PFSK-1 (cell line): Measurements from ENCODE around the gene KSR2.

Source experiments
- POLR2AphosphoS5 ChIP-seq: IDR thresholded peaks from 2 replicates; pipeline ENCODE4 v1.6.1; 2012; ENCODE audit warnings: low read depth, mild to moderate bottlenecking, control low read depth, low read length, moderate library complexity
- SIN3A ChIP-seq: IDR thresholded peaks from 2 replicates; pipeline ENCODE4 v1.6.1; 2012; ENCODE audit warnings: mild to moderate bottlenecking, low read length, moderate library complexity, borderline replicate concordance; ENCODE audit not compliant: insufficient read depth
- TF ChIP-seq, protein P1 (sequence below), 2 experiments: IDR thresholded peaks; 2 replicates each; pipeline versions ENCODE4 v1.6.1 to v1.8.0; 2011 to 2012; ENCODE audit warnings: low read depth in 2 of 2, low read length in 2 of 2, control low read depth in 1 of 2, inconsistent platforms in 1 of 2, mild to moderate bottlenecking in 1 of 2, moderate library complexity in 1 of 2; ENCODE audit not compliant: insufficient read depth in 1 of 2

DNA sequence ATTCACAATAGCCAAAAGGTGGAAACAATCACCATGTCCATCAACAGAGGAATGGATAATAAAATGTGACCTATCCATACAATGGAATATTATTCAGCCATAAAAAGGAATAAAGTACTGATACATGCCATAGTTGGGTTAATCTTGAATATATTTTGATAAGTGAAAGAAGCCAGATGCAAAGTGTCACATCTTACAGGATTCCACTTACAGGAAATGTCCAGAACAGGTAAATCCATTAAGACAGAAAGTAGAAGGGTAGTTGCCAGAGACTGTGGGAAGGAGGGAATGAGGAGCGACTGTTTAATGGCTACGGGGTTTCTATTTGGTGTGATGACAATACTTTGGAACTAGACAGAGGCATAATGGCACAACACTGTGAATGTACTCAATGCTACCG, 171.6 kb downstream of the KSR2 start:
- TF ChIP-seq, protein P1, sequence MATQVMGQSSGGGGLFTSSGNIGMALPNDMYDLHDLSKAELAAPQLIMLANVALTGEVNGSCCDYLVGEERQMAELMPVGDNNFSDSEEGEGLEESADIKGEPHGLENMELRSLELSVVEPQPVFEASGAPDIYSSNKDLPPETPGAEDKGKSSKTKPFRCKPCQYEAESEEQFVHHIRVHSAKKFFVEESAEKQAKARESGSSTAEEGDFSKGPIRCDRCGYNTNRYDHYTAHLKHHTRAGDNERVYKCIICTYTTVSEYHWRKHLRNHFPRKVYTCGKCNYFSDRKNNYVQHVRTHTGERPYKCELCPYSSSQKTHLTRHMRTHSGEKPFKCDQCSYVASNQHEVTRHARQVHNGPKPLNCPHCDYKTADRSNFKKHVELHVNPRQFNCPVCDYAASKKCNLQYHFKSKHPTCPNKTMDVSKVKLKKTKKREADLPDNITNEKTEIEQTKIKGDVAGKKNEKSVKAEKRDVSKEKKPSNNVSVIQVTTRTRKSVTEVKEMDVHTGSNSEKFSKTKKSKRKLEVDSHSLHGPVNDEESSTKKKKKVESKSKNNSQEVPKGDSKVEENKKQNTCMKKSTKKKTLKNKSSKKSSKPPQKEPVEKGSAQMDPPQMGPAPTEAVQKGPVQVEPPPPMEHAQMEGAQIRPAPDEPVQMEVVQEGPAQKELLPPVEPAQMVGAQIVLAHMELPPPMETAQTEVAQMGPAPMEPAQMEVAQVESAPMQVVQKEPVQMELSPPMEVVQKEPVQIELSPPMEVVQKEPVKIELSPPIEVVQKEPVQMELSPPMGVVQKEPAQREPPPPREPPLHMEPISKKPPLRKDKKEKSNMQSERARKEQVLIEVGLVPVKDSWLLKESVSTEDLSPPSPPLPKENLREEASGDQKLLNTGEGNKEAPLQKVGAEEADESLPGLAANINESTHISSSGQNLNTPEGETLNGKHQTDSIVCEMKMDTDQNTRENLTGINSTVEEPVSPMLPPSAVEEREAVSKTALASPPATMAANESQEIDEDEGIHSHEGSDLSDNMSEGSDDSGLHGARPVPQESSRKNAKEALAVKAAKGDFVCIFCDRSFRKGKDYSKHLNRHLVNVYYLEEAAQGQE (IDR thresholded peaks at IDR 0.05; ENCODE audit: insufficient read depth in 1 of 2, low read depth in 2 of 2, low read length in 2 of 2) = no peak
- TF ChIP-seq SIN3A = no peak
- TF ChIP-seq POLR2AphosphoS5 = no peak
